SU-DHL-6 (cell line): ENCODE data around the gene EPO.

Experiments used
- H2AFZ ChIP-seq: fragments of 200-600 bp; sonication (generic); 2 replicates; pipeline ENCODE4 v1.6.1; 2014; ENCODE audit warnings: low read depth, mild to moderate bottlenecking, moderate library complexity, mixed read lengths, antibody characterized with exemption, low read length; ENCODE audit not compliant: severe bottlenecking
- H3F3A ChIP-seq: fragments of 200-600 bp; shearing (Covaris generic); 2 replicates; pipeline ENCODE4 v1.6.0; 2016; ENCODE audit warnings: antibody characterized with exemption, mild to moderate bottlenecking; ENCODE audit not compliant: insufficient read depth
- H3K27ac ChIP-seq: fragments of 200-600 bp; sonication (generic); 2 replicates; pipeline ENCODE4 v1.5.1; 2016; ENCODE audit warnings: low read depth, mild to moderate bottlenecking, low read length, moderate library complexity, mixed read lengths
- H3K27me3 ChIP-seq: fragments of 200-600 bp; sonication (generic), shearing (Covaris generic); 2 replicates; pipeline ENCODE4 v1.6.0; 2014; ENCODE audit warnings: mild to moderate bottlenecking, low read length
- H3K36me3 ChIP-seq: fragments of 200-600 bp; sonication (generic); 2 replicates; pipeline ENCODE4 v1.6.1; 2014; ENCODE audit warnings: mild to moderate bottlenecking, low read length, mixed read lengths
- H3K4me2 ChIP-seq: fragments of 300-600, 200-600 bp; shearing (Covaris generic), sonication (generic); 2 replicates; pipeline ENCODE4 v1.6.0; 2014; ENCODE audit warnings: low read length, low read depth, mild to moderate bottlenecking; ENCODE audit not compliant: poor library complexity, severe bottlenecking
- H3K4me3 ChIP-seq: fragments of 200-600 bp; sonication (generic); 2 replicates; pipeline ENCODE4 v1.5.1; 2014; ENCODE audit warnings: antibody characterized with exemption, low read length, mild to moderate bottlenecking, mixed read lengths; ENCODE audit not compliant: insufficient read depth, poor library complexity, severe bottlenecking
- H3K79me2 ChIP-seq: fragments of 200-600 bp; sonication (generic); 2 replicates; pipeline ENCODE4 v1.6.1; 2014; ENCODE audit warnings: mild to moderate bottlenecking, low read length, moderate library complexity; ENCODE audit not compliant: insufficient read depth
- H3K9ac ChIP-seq: fragments of 200-600 bp; sonication (generic); 2 replicates; pipeline ENCODE4 v1.7.0; 2014; ENCODE audit warnings: mild to moderate bottlenecking, low read length
- H3K9me2 ChIP-seq: fragments of 200-600 bp; sonication (generic); replicated peaks from 2 replicates; pipeline ENCODE4 v1.6.1; 2014; ENCODE audit warnings: low read length; ENCODE audit not compliant: insufficient read depth
- H3K9me3 ChIP-seq: fragments of 200-600 bp; sonication (generic); 2 replicates; pipeline ENCODE4 v1.6.1; 2014; ENCODE audit warnings: low read length, mixed read lengths; ENCODE audit not compliant: insufficient read depth
- H4K20me1 ChIP-seq: fragments of 200-600 bp; sonication (generic); 2 replicates; pipeline ENCODE4 v1.6.1; 2014; ENCODE audit warnings: low read depth, mild to moderate bottlenecking, antibody characterized with exemption, low read length, moderate library complexity, mixed read lengths
- CTCF ChIP-seq: fragments of 200-600 bp; sonication (generic); IDR thresholded peaks from one replicate; pipeline ENCODE4 v1.5.1; 2017; ENCODE audit warnings: antibody characterized with exemption, mild to moderate bottlenecking, low read length, moderate library complexity; ENCODE audit not compliant: insufficient read depth, poor library complexity, severe bottlenecking
- EZH2phosphoT487 ChIP-seq: fragments of 200-600 bp; sonication (generic), shearing (Covaris generic); conservative IDR thresholded peaks from 2 replicates; pipeline ENCODE4 v1.6.1; 2018; ENCODE audit warnings: mild to moderate bottlenecking, antibody characterized with exemption, low read length, moderate library complexity, mixed read lengths

The EPO gene

GRCh38 chr7:100678291-100678984, 41.8 kb upstream of the EPO start:
- Histone ChIP-seq H3K27me3 (no peaks in the 10 kb centered on the region), H3K9me3 (no peaks in the 10 kb centered on the region), H3K9ac (no peak overlapping the region), H3K36me3 (no peaks in the 10 kb centered on the region), H3F3A (peaks cover 24% of the 10 kb centered on the region), H3K27ac (no peak overlapping the region), H2AFZ (no peak overlapping the region), H3K9me2 (no peaks in the 10 kb centered on the region), H3K79me2 (peaks cover 13% of the 10 kb centered on the region), H3K4me2 (no peak overlapping the region), H4K20me1 (no peaks in the 10 kb centered on the region; the same call in 1 of the 2 replicates), H3K4me3 (no peak overlapping the region)
- TF ChIP-seq CTCF (no peak), EZH2phosphoT487 (no peak)

- H3K27ac ChIP-seq, result no peak overlapping the region
- no peaks in the 10 kb centered on the region for H3K9me3 ChIP-seq
- no peaks in the 10 kb centered on the region for H3K27me3 ChIP-seq
- H3K4me3 ChIP-seq, result no peak overlapping the region
- no peaks in the 10 kb centered on the region for H3K36me3 ChIP-seq
- peaks cover 24% of the 10 kb centered on the region for H3F3A ChIP-seq
- H2AFZ ChIP-seq, result no peak overlapping the region
- H3K9me2 ChIP-seq, result no peaks in the 10 kb centered on the region
- no peak overlapping the region for H3K4me2 ChIP-seq
- H3K79me2 ChIP-seq, result peaks cover 11% of the 10 kb centered on the region
- TF ChIP-seq CTCF (no peak), EZH2phosphoT487 (no peak)
- no peaks in the 10 kb centered on the region; the same call in 1 of the 2 replicates for H4K20me1 ChIP-seq
- H3K9ac ChIP-seq, result no peak overlapping the region
Measured at GRCh38 chr7:100679129-100679926, 40.9 kb upstream of the EPO start.

- H3K27ac ChIP-seq, result no peak overlapping the region
- H3K9ac ChIP-seq, result no peak overlapping the region
- peaks cover 5% of the 10 kb centered on the region; the same call in 1 of the 2 replicates for H3K79me2 ChIP-seq
- no peaks in the 10 kb centered on the region; the same call in 1 of the 2 replicates for H4K20me1 ChIP-seq
- no peak overlapping the region for H3K4me3 ChIP-seq
- H3K9me3 ChIP-seq, result no peaks in the 10 kb centered on the region
- no peaks in the 10 kb centered on the region for H3K9me2 ChIP-seq
- TF ChIP-seq EZH2phosphoT487 (no peak), CTCF (no peak)
- H3K36me3 ChIP-seq, result no peaks in the 10 kb centered on the region
- H2AFZ ChIP-seq, result no peak overlapping the region
- no peaks in the 10 kb centered on the region for H3K27me3 ChIP-seq
- no peak overlapping the region for H3K4me2 ChIP-seq
- peaks cover 24% of the 10 kb centered on the region for H3F3A ChIP-seq
Measured at GRCh38 chr7:100679927-100680575, 40.2 kb upstream of the EPO start.
